Esophagus muscularis mucosa (tissue), 4 donors: ENCODE results near the gene SMAD5. TPM values are rescaled to one million over a fixed set of nuclear protein-coding genes. Genes with fewer than 3 reads are reported as not detected.

Experiments
- DNase-seq: peaks from one replicate; pipeline ENCODE4 v3.0.0-alpha.2; 2017; ENCODE audit errors: extremely low spot score
- H3K27ac ChIP-seq, 4 donors: fragments of 200-600 bp; sonication (generic); replicated peaks in 1 of 4; 1 replicate in 3 of 4; 2 replicates in 1 of 4; pipeline ENCODE4 v1.5.1; 2016 to 2019; ENCODE audit warnings: mild to moderate bottlenecking in 1 of 4
- H3K27me3 ChIP-seq, 4 donors: fragments of 200-600 bp; sonication (generic); one replicate each; pipeline versions ENCODE4 v1.5.1 to v1.6.0; 2016 to 2019
- H3K36me3 ChIP-seq, 4 donors: fragments of 200-600 bp; sonication (generic); one replicate each; pipeline ENCODE4 v1.5.1; 2016 to 2019
- H3K4me1 ChIP-seq, 4 donors: fragments of 200-600 bp; sonication (generic); one replicate each; pipeline ENCODE4 v1.5.1; 2016 to 2019
- H3K4me3 ChIP-seq, 4 donors: fragments of 200-600 bp; sonication (generic); 1 replicate in 2 of 4; 2 replicates in 2 of 4; pipeline ENCODE4 v1.5.1; 2016 to 2019; ENCODE audit warnings: mild to moderate bottlenecking in 4 of 4, moderate library complexity in 1 of 4
- H3K9me3 ChIP-seq, 4 donors: fragments of 200-600 bp; sonication (generic); 1 replicate in 3 of 4; 2 replicates in 1 of 4; pipeline ENCODE4 v1.5.1; 2016 to 2019
- CTCF ChIP-seq, 3 experiments: fragments of 200-600 bp in 2 of 3; fragments of 450-650 bp in 1 of 3; sonication (generic) in 2 of 3; IDR thresholded peaks; one replicate each; pipeline ENCODE4 v1.5.1; 2017 to 2019; ENCODE audit warnings: antibody characterized with exemption in 3 of 3, mild to moderate bottlenecking in 2 of 3, moderate library complexity in 1 of 3
- EP300 ChIP-seq: sonication (generic); formaldehyde crosslinking; IDR thresholded peaks from one replicate; pipeline ENCODE4 v1.6.1; 2017; ENCODE audit warnings: antibody characterized with exemption
- POLR2A ChIP-seq: fragments of 450-650 bp; IDR thresholded peaks from one replicate; pipeline ENCODE4 v1.6.1; 2017; ENCODE audit warnings: antibody characterized with exemption, moderate library complexity, mild to moderate bottlenecking, low read depth
- POLR2AphosphoS5 ChIP-seq, 2 donors: sonication (generic); formaldehyde crosslinking; IDR thresholded peaks; one replicate each; pipeline ENCODE4 v1.6.1; 2017; ENCODE audit warnings: antibody characterized with exemption in 2 of 2
- WGBS: methylation state at CpG from one replicate; pipeline ENCODE4 v1.1.5; 2018; 5-methylcytosine and 5-hydroxymethylcytosine counted together
- intact Hi-C: fragments of 100-400 bp; cut with DNase I; formaldehyde crosslinking; loops from one replicate; pipeline ENCODE4 v1.15.1; 2023
- total RNA-seq, 4 donors: library from RNA; depleted of rRNA; stranded (reverse); fragments of >200 nt; gene quantifications; one replicate each; pipeline versions ENCODE4 v1.1.0 to v1.2.1, GENCODE V29; 2016

Gene SMAD5
- total RNA-seq, 4 donors from 2014 or later, result 42.4 to 47.9 (median 46.3) TPM

- WGBS, result 58% methylated on average over 12 of the region's 12 CpGs
- no peaks in the 10 kb centered on the region for H3K36me3 ChIP-seq
- DNase-seq, result peak; percentile 87
- H3K4me3 ChIP-seq, result no peak overlapping the region
- intact Hi-C loops, result no loop called here
- no peak for TF ChIP-seq EP300
- no peak for TF ChIP-seq POLR2A
- TF ChIP-seq POLR2AphosphoS5 (IDR thresholded peaks at IDR 0.05), result peak in 1 of 2 donors; percentile 26
- H3K27me3 ChIP-seq, result peaks cover 0 to 32% (median 13%) of the 10 kb centered on the region in 4 donors
- H3K4me1 ChIP-seq, result peaks cover 17 to 40% (median 38%) of the 10 kb centered on the region in 4 donors
- H3K9me3 ChIP-seq, result no peaks in the 10 kb centered on the region
- H3K27ac ChIP-seq, result peak overlapping the region in 2 of 4 donors; percentile 13 to 34
Measured at GRCh38 chr5:136195971-136196820, 63.6 kb downstream of the SMAD5 start.

GRCh38 chr5:136197462-136198142, 65.0 kb downstream of the SMAD5 start:
- 87% methylated on average over 3 of the region's 4 CpGs for WGBS
- peaks cover 0 to 17% (median 3%) of the 10 kb centered on the region in 4 donors for H3K27me3 ChIP-seq
- no peak overlapping the region for H3K4me3 ChIP-seq
- H3K36me3 ChIP-seq, result no peaks in the 10 kb centered on the region
- intact Hi-C loops, result no loop called here
- DNase-seq, result peak; percentile 77
- H3K4me1 ChIP-seq, result peaks cover 6 to 26% (median 24%) of the 10 kb centered on the region in 4 donors
- TF ChIP-seq EP300, result no peak
- no peak for TF ChIP-seq POLR2A
- no peak for TF ChIP-seq POLR2AphosphoS5 (IDR thresholded peaks at IDR 0.05)
- TF ChIP-seq CTCF (IDR thresholded peaks at IDR 0.05), result no peak
- H3K27ac ChIP-seq, result no peak overlapping the region
- no peaks in the 10 kb centered on the region for H3K9me3 ChIP-seq

- H3K4me1 ChIP-seq, result peaks cover 0 to 17% (median 16%) of the 10 kb centered on the region in 4 donors
- TF ChIP-seq POLR2AphosphoS5 (IDR thresholded peaks at IDR 0.05) (no peak), CTCF (IDR thresholded peaks at IDR 0.05) (no peak), POLR2A (no peak), EP300 (no peak)
- peak; percentile 74 for DNase-seq
- WGBS, result 99% methylated on average over 5 of the region's 5 CpGs
- intact Hi-C loops, result no loop called here
- H3K4me3 ChIP-seq, result no peak overlapping the region
- H3K27ac ChIP-seq, result no peak overlapping the region
- H3K36me3 ChIP-seq, result no peaks in the 10 kb centered on the region
- H3K9me3 ChIP-seq, result no peaks in the 10 kb centered on the region
- H3K27me3 ChIP-seq, result peaks cover 0 to 9% (median 0%) of the 10 kb centered on the region in 4 donors
Measured at GRCh38 chr5:136198453-136198852, 65.8 kb downstream of the SMAD5 start.

GRCh38 chr5:136199408-136199807, 66.8 kb downstream of the SMAD5 start:
- H3K27ac ChIP-seq, result no peak overlapping the region
- 86% methylated on average over 3 of the region's 7 CpGs for WGBS
- DNase-seq, result peak; percentile 89
- H3K4me3 ChIP-seq, result no peak overlapping the region
- intact Hi-C loops, result no loop called here
- peaks cover 0 to 17% (median 15%) of the 10 kb centered on the region in 4 donors for H3K4me1 ChIP-seq
- H3K9me3 ChIP-seq, result no peaks in the 10 kb centered on the region
- H3K36me3 ChIP-seq, result no peaks in the 10 kb centered on the region
- TF ChIP-seq POLR2AphosphoS5 (IDR thresholded peaks at IDR 0.05), result no peak
- no peak for TF ChIP-seq CTCF (IDR thresholded peaks at IDR 0.05)
- no peak for TF ChIP-seq POLR2A
- TF ChIP-seq EP300, result no peak
- H3K27me3 ChIP-seq, result no peaks in the 10 kb centered on the region

- TF ChIP-seq EP300, result no peak
- no peak for TF ChIP-seq POLR2A
- no peak for TF ChIP-seq CTCF (IDR thresholded peaks at IDR 0.05)
- TF ChIP-seq POLR2AphosphoS5 (IDR thresholded peaks at IDR 0.05), result no peak
- no peak overlapping the region for H3K4me3 ChIP-seq
- no peak overlapping the region for H3K27ac ChIP-seq
- peak; percentile 39 for DNase-seq
- intact Hi-C loops, result loop anchor here (10.0 kb wide), 1 partner anchor 635 kb away; no protein-coding TSS in a partner anchor
- H3K4me1 ChIP-seq, result peaks cover 0 to 17% (median 15%) of the 10 kb centered on the region in 4 donors
- WGBS, result 78% methylated on average over 4 of the region's 4 CpGs
- H3K36me3 ChIP-seq, result no peaks in the 10 kb centered on the region
- no peaks in the 10 kb centered on the region for H3K27me3 ChIP-seq
- no peaks in the 10 kb centered on the region for H3K9me3 ChIP-seq
Measured at GRCh38 chr5:136200130-136200529, 67.5 kb downstream of the SMAD5 start.
